DOHH2 (cell line): ENCODE data around the gene RAMP2.
A peak's percentile ranks its signal among the peaks of the same experiment; 100 is the strongest.

Experiments used
- H3F3A ChIP-seq: fragments of 200-600 bp; sonication (generic), shearing (Covaris generic); 2 replicates; pipeline ENCODE4 v1.6.0; 2016; ENCODE audit warnings: antibody characterized with exemption, mild to moderate bottlenecking; ENCODE audit not compliant: control insufficient read depth, insufficient read depth
- H3K27ac ChIP-seq: fragments of 200-600 bp; sonication (generic); 2 replicates; pipeline ENCODE4 v1.5.1; 2014; ENCODE audit warnings: low read depth, mild to moderate bottlenecking, low read length, moderate library complexity
- H3K27me3 ChIP-seq: fragments of 200-600 bp; sonication (generic); 2 replicates; pipeline ENCODE4 v1.6.1; 2014; ENCODE audit warnings: mild to moderate bottlenecking, low read length, mixed read lengths; ENCODE audit not compliant: control insufficient read depth
- H3K36me3 ChIP-seq: fragments of 200-600 bp; sonication (generic); 2 replicates; pipeline ENCODE4 v1.6.1; 2014; ENCODE audit warnings: mild to moderate bottlenecking, low read length, moderate library complexity, mixed read lengths; ENCODE audit not compliant: control insufficient read depth
- H3K4me1 ChIP-seq: fragments of 200-600 bp; sonication (generic); 2 replicates; pipeline ENCODE4 v1.6.1; 2014; ENCODE audit warnings: mild to moderate bottlenecking, low read length, mixed read lengths; ENCODE audit not compliant: control insufficient read depth
- H3K4me2 ChIP-seq: fragments of 200-600 bp; sonication (generic); 2 replicates; pipeline ENCODE4 v1.6.0; 2014; ENCODE audit warnings: mild to moderate bottlenecking, low read length, moderate library complexity
- H3K4me3 ChIP-seq: fragments of 200-600 bp; sonication (generic); 2 replicates; pipeline ENCODE4 v1.5.1; 2014; ENCODE audit warnings: mild to moderate bottlenecking, low read length, mixed read lengths
- H3K79me2 ChIP-seq: fragments of 200-600 bp; sonication (generic); 2 replicates; pipeline ENCODE4 v1.6.1; 2014; ENCODE audit warnings: mild to moderate bottlenecking, low read length, mixed read lengths; ENCODE audit not compliant: control insufficient read depth
- H3K9me2 ChIP-seq: fragments of 200-600 bp; sonication (generic); replicated peaks from 2 replicates; pipeline ENCODE4 v1.6.1; 2014; ENCODE audit warnings: mild to moderate bottlenecking, low read length, mixed read lengths; ENCODE audit not compliant: control insufficient read depth
- H3K9me3 ChIP-seq: fragments of 200-600 bp; sonication (generic); 2 replicates; pipeline ENCODE4 v1.6.1; 2014; ENCODE audit warnings: antibody characterized with exemption, low read length, mixed read lengths; ENCODE audit not compliant: control insufficient read depth, insufficient read depth
- H4K20me1 ChIP-seq: fragments of 200-600 bp; sonication (generic); 2 replicates; pipeline ENCODE4 v1.6.0; 2014; ENCODE audit warnings: low read depth, mild to moderate bottlenecking, antibody characterized with exemption, low read length, moderate library complexity; ENCODE audit not compliant: control insufficient read depth, insufficient read depth
- CTCF ChIP-seq: fragments of 200-600 bp; sonication (generic); IDR thresholded peaks from one replicate; pipeline ENCODE4 v1.5.1; 2014; ENCODE audit warnings: antibody characterized with exemption, mild to moderate bottlenecking, low read depth, low read length; ENCODE audit not compliant: poor library complexity, severe bottlenecking
- EZH2phosphoT487 ChIP-seq: fragments of 200-600 bp; sonication (generic); IDR thresholded peaks from 2 replicates; pipeline ENCODE4 v1.6.1; 2017; ENCODE audit warnings: borderline replicate concordance, mild to moderate bottlenecking, antibody characterized with exemption, low read length, moderate library complexity, mixed read lengths

The RAMP2 gene

GRCh38 chr17:42772945-42773289, 11.9 kb downstream of the RAMP2 start:
- Histone ChIP-seq H3K27me3 (no peaks in the 10 kb centered on the region), H3K4me2 (peak overlapping the region; percentile 83), H3K36me3 (peaks cover 24% of the 10 kb centered on the region), H3K79me2 (peaks cover 14% of the 10 kb centered on the region), H3K27ac (no peak overlapping the region), H3K4me3 (peak overlapping the region; percentile 89), H3F3A (no peaks in the 10 kb centered on the region), H3K9me2 (no peaks in the 10 kb centered on the region), H3K9me3 (no peaks in the 10 kb centered on the region), H4K20me1 (no peaks in the 10 kb centered on the region), H3K4me1 (peaks cover 14% of the 10 kb centered on the region)
- TF ChIP-seq EZH2phosphoT487 (no peak), CTCF (no peak)

GRCh38 chr17:42773290-42774035, 12.4 kb downstream of the RAMP2 start, which contains the start of gene VPS25:
TSS of gene VPS25 (plus strand) at chr17:42773449. CDS start at chr17:42773476, 27 bp downstream.
- H3K4me1 ChIP-seq = peaks cover 14% of the 10 kb centered on the region
- H3K9me3 ChIP-seq = no peaks in the 10 kb centered on the region
- H3K27me3 ChIP-seq = no peaks in the 10 kb centered on the region
- H3K79me2 ChIP-seq = peaks cover 14% of the 10 kb centered on the region
- 0 out of 2 replicates have a peak within 1 kb of the TSS, but pooled peaks have one; percentile 8 for H3K27ac ChIP-seq
- H3K36me3 ChIP-seq = peaks cover 26% of the 10 kb centered on the region
- TF ChIP-seq EZH2phosphoT487 = no peak
- TF ChIP-seq CTCF = peak; percentile 12
- no peaks in the 10 kb centered on the region for H3K9me2 ChIP-seq
- no peaks in the 10 kb centered on the region for H4K20me1 ChIP-seq
- peak within 1 kb of the TSS; percentile 89 for H3K4me3 ChIP-seq
- H3F3A ChIP-seq = no peaks in the 10 kb centered on the region
- peak within 1 kb of the TSS; percentile 83 for H3K4me2 ChIP-seq

GRCh38 chr17:42774066-42774745, 13.2 kb downstream of the RAMP2 start:
- Histone ChIP-seq H3F3A (no peaks in the 10 kb centered on the region; the same call in 1 of the 2 replicates), H3K27me3 (no peaks in the 10 kb centered on the region), H3K9me2 (no peaks in the 10 kb centered on the region), H4K20me1 (no peaks in the 10 kb centered on the region), H3K79me2 (peaks cover 14% of the 10 kb centered on the region), H3K9me3 (no peaks in the 10 kb centered on the region), H3K36me3 (peaks cover 32% of the 10 kb centered on the region), H3K4me2 (peak overlapping the region; percentile 83), H3K27ac (no peak overlapping the region), H3K4me1 (peaks cover 14% of the 10 kb centered on the region), H3K4me3 (peak overlapping the region; percentile 89)
- TF ChIP-seq CTCF (no peak), EZH2phosphoT487 (no peak)
